Activated naive CD4-positive, alpha-beta T cell treated with anti-CD3 and anti-CD28 coated beads for 36 hours (primary cell): ENCODE data around the gene BRS3. TPM values are rescaled to one million over a fixed set of nuclear protein-coding genes. Genes with fewer than 3 reads are reported as not detected.

Experiments
- CTCF ChIA-PET: fragments of 350-600 bp; sonication (Branson Sonifier 250); formaldehyde crosslinking; loops from one replicate; lab custom pipeline; 2021; ENCODE audit warnings: antibody characterized with exemption; lab: Charles Lee
- DNase-seq: peaks from one replicate; pipeline ENCODE4 v3.0.0-alpha.2; 2020
- H3K27ac Mint-ChIP-seq: one replicate; pipeline ENCODE4 v1.8.0; 2021; ENCODE audit warnings: mild to moderate bottlenecking, mixed read lengths
- H3K27me3 Mint-ChIP-seq: one replicate; pipeline ENCODE4 v1.8.0; 2021; ENCODE audit warnings: low read depth, mixed read lengths
- H3K36me3 Mint-ChIP-seq: one replicate; pipeline ENCODE4 v1.8.0; 2021; ENCODE audit warnings: low read depth, mixed read lengths
- H3K4me1 Mint-ChIP-seq: one replicate; pipeline ENCODE4 v1.8.0; 2021; ENCODE audit warnings: low read depth, mixed read lengths
- H3K4me3 Mint-ChIP-seq: one replicate; pipeline ENCODE4 v1.8.0; 2021; ENCODE audit warnings: mild to moderate bottlenecking, moderate library complexity, mixed read lengths
- H3K9me3 Mint-ChIP-seq: one replicate; pipeline ENCODE4 v1.8.0; 2021; ENCODE audit warnings: mixed read lengths
- intact Hi-C: fragments of 100-400 bp; cut with micrococcal nuclease; formaldehyde crosslinking; loops from one replicate; pipeline ENCODE4 v1.15.1; 2023
- total RNA-seq, 2 experiments: library from RNA; stranded (reverse); gene quantifications; one replicate each; pipeline ENCODE4 v1.2.3, GENCODE V29; 2021

BRS3 gene
- total RNA-seq, 2 experiments from 2014 or later = not detected

GRCh38 chrX:136467303-136467702, 20.4 kb upstream of the BRS3 start:
- CTCF ChIA-PET = no interaction called here
- no peak overlapping the region for H3K27ac Mint-ChIP-seq
- no peak for DNase-seq
- H3K9me3 Mint-ChIP-seq = no peaks in the 10 kb centered on the region
- intact Hi-C loops = no loop called here
- no peaks in the 10 kb centered on the region for H3K27me3 Mint-ChIP-seq
- H3K4me3 Mint-ChIP-seq = no peak overlapping the region
- H3K36me3 Mint-ChIP-seq = no peaks in the 10 kb centered on the region
- H3K4me1 Mint-ChIP-seq = no peaks in the 10 kb centered on the region

GRCh38 chrX:136468391-136469103, 19.2 kb upstream of the BRS3 start:
- CTCF ChIA-PET = no interaction called here
- Mint-ChIP-seq H3K4me3 (no peak overlapping the region), H3K27ac (no peak overlapping the region), H3K36me3 (no peaks in the 10 kb centered on the region), H3K4me1 (no peaks in the 10 kb centered on the region), H3K27me3 (no peaks in the 10 kb centered on the region), H3K9me3 (no peaks in the 10 kb centered on the region)
- intact Hi-C loops = no loop called here
- DNase-seq = no peak

GRCh38 chrX:136473663-136474062, 14.1 kb upstream of the BRS3 start:
- no peaks in the 10 kb centered on the region for H3K9me3 Mint-ChIP-seq
- no peaks in the 10 kb centered on the region for H3K36me3 Mint-ChIP-seq
- intact Hi-C loops = no loop called here
- no peak for DNase-seq
- no peak overlapping the region for H3K4me3 Mint-ChIP-seq
- H3K4me1 Mint-ChIP-seq = no peaks in the 10 kb centered on the region
- no peaks in the 10 kb centered on the region for H3K27me3 Mint-ChIP-seq
- H3K27ac Mint-ChIP-seq = no peak overlapping the region
- CTCF ChIA-PET = no interaction called here

- Mint-ChIP-seq H3K36me3 (no peaks in the 10 kb centered on the region), H3K9me3 (no peaks in the 10 kb centered on the region), H3K27me3 (no peaks in the 10 kb centered on the region), H3K4me1 (no peaks in the 10 kb centered on the region), H3K4me3 (no peak overlapping the region), H3K27ac (no peak overlapping the region)
- no peak for DNase-seq
- CTCF ChIA-PET = no interaction called here
- intact Hi-C loops = no loop called here
These were observed 12.5 kb upstream of the BRS3 start for GRCh38 chrX:136475236-136475635.

GRCh38 chrX:136476501-136476900, 11.2 kb upstream of the BRS3 start:
- Mint-ChIP-seq H3K36me3 (no peaks in the 10 kb centered on the region), H3K4me1 (no peaks in the 10 kb centered on the region), H3K27me3 (no peaks in the 10 kb centered on the region), H3K27ac (no peak overlapping the region), H3K9me3 (no peaks in the 10 kb centered on the region), H3K4me3 (no peak overlapping the region)
- intact Hi-C loops = no loop called here
- no peak for DNase-seq
- CTCF ChIA-PET = no interaction called here

- Mint-ChIP-seq H3K27ac (no peak overlapping the region), H3K9me3 (no peaks in the 10 kb centered on the region), H3K27me3 (no peaks in the 10 kb centered on the region), H3K36me3 (no peaks in the 10 kb centered on the region), H3K4me1 (no peaks in the 10 kb centered on the region), H3K4me3 (no peak overlapping the region)
- DNase-seq = peak; percentile 12
- intact Hi-C loops = no loop called here
- CTCF ChIA-PET = no interaction called here
These were observed 10.7 kb upstream of the BRS3 start for GRCh38 chrX:136477026-136477425.

GRCh38 chrX:136480383-136480782, 7.4 kb upstream of the BRS3 start:
- Mint-ChIP-seq H3K36me3 (no peaks in the 10 kb centered on the region), H3K27me3 (peaks cover 2% of the 10 kb centered on the region), H3K4me3 (no peak overlapping the region), H3K4me1 (no peaks in the 10 kb centered on the region), H3K9me3 (no peaks in the 10 kb centered on the region), H3K27ac (no peak overlapping the region)
- no peak for DNase-seq
- intact Hi-C loops = no loop called here
- CTCF ChIA-PET = no interaction called here

GRCh38 chrX:136488706-136489105, 959 bp downstream of the BRS3 start:
- Mint-ChIP-seq H3K36me3 (no peaks in the 10 kb centered on the region), H3K4me1 (no peaks in the 10 kb centered on the region), H3K9me3 (no peaks in the 10 kb centered on the region), H3K27me3 (peaks cover 13% of the 10 kb centered on the region), H3K4me3 (no peak overlapping the region), H3K27ac (no peak overlapping the region)
- intact Hi-C loops = no loop called here
- CTCF ChIA-PET = no interaction called here
- DNase-seq = no peak

- Mint-ChIP-seq H3K9me3 (no peaks in the 10 kb centered on the region), H3K4me1 (peaks cover 3% of the 10 kb centered on the region), H3K36me3 (no peaks in the 10 kb centered on the region), H3K27me3 (peaks cover 13% of the 10 kb centered on the region), H3K4me3 (no peak overlapping the region), H3K27ac (no peak overlapping the region)
- DNase-seq = no peak
- CTCF ChIA-PET = interaction anchor here (0.6 kb wide), 1 partner anchor 60 kb away, joined by 5 read pairs; no protein-coding TSS in a partner anchor
- intact Hi-C loops = no loop called here
These were observed 4.1 kb downstream of the BRS3 start for GRCh38 chrX:136491832-136492231.

- CTCF ChIA-PET = no interaction called here
These were observed 5.3 kb downstream of the BRS3 start for GRCh38 chrX:136493011-136493410.

GRCh38 chrX:136495043-136495442, 7.3 kb downstream of the BRS3 start:
- no peak for DNase-seq
- peaks cover 2% of the 10 kb centered on the region for H3K36me3 Mint-ChIP-seq
- H3K4me1 Mint-ChIP-seq = peaks cover 13% of the 10 kb centered on the region
- no peak overlapping the region for H3K27ac Mint-ChIP-seq
- CTCF ChIA-PET = interaction anchor here (0.7 kb wide), 1 partner anchor 24 kb away, joined by 3 read pairs; no protein-coding TSS in a partner anchor
- H3K9me3 Mint-ChIP-seq = no peaks in the 10 kb centered on the region
- H3K4me3 Mint-ChIP-seq = peak overlapping the region; percentile 18
- intact Hi-C loops = loop anchor here (5.0 kb wide), 3 partner anchors 162 to 537 kb away; partner anchors contain the start of gene GPR101
- H3K27me3 Mint-ChIP-seq = peaks cover 5% of the 10 kb centered on the region

More at GRCh38 chrX:136493011-136493410, 5.3 kb downstream of the BRS3 start:
- no peaks in the 10 kb centered on the region for H3K36me3 Mint-ChIP-seq
- peaks cover 13% of the 10 kb centered on the region for H3K27me3 Mint-ChIP-seq
- intact Hi-C loops = no loop called here
- no peaks in the 10 kb centered on the region for H3K9me3 Mint-ChIP-seq
- no peak overlapping the region for H3K27ac Mint-ChIP-seq
- H3K4me3 Mint-ChIP-seq = no peak overlapping the region
- DNase-seq = no peak
- peaks cover 3% of the 10 kb centered on the region for H3K4me1 Mint-ChIP-seq

GRCh38 chrX:136496186-136496763, 8.5 kb downstream of the BRS3 start:
- no peak for DNase-seq
- Mint-ChIP-seq H3K27me3 (no peaks in the 10 kb centered on the region), H3K36me3 (peaks cover 3% of the 10 kb centered on the region), H3K4me1 (peaks cover 15% of the 10 kb centered on the region), H3K27ac (peak overlapping the region; percentile 94), H3K4me3 (peak overlapping the region; percentile 87), H3K9me3 (no peaks in the 10 kb centered on the region)
- CTCF ChIA-PET = no interaction called here
- intact Hi-C loops = loop anchor here (1.0 to 5.0 kb wide), 12 partner anchors 89 to 975 kb away; partner anchors contain the start of genes FHL1, GPR101, INTS6L and MAP7D3
